ENCODE measurements around the gene GOLGA1.

Gene GOLGA1

GRCh38 chr9:124913378-124913777, 27.5 kb downstream of the GOLGA1 start:
- Mint-ChIP-seq H3K4me3 (no peak overlapping the region), H3K27me3 (ENCODE audit: low read depth) (no peaks in the 10 kb centered on the region), H3K27ac (no peak overlapping the region), H3K36me3 (ENCODE audit: low read depth) (peaks cover 28% of the 10 kb centered on the region), H3K4me1 (ENCODE audit: low read depth) (no peaks in the 10 kb centered on the region), H3K9me3 (no peaks in the 10 kb centered on the region)
- DNase-seq (ENCODE audit: low spot score), result no peak

- H3K4me1 Mint-ChIP-seq (ENCODE audit: low read depth), result no peaks in the 10 kb centered on the region
- no peak for DNase-seq (ENCODE audit: low spot score)
- H3K36me3 Mint-ChIP-seq (ENCODE audit: low read depth), result peaks cover 28% of the 10 kb centered on the region
- no peaks in the 10 kb centered on the region for H3K27me3 Mint-ChIP-seq (ENCODE audit: low read depth)
- no peak overlapping the region for H3K27ac Mint-ChIP-seq
- H3K9me3 Mint-ChIP-seq, result no peaks in the 10 kb centered on the region
- no peak overlapping the region for H3K4me3 Mint-ChIP-seq
Observed at GRCh38 chr9:124911766-124912165, 29.1 kb downstream of the GOLGA1 start.

- DNase-seq (ENCODE audit: low spot score), result no peak
- no peak overlapping the region for H3K27ac Mint-ChIP-seq
- H3K36me3 Mint-ChIP-seq (ENCODE audit: low read depth), result peaks cover 25% of the 10 kb centered on the region
- no peaks in the 10 kb centered on the region for H3K4me1 Mint-ChIP-seq (ENCODE audit: low read depth)
- H3K9me3 Mint-ChIP-seq, result no peaks in the 10 kb centered on the region
- no peak overlapping the region for H3K4me3 Mint-ChIP-seq
- H3K27me3 Mint-ChIP-seq (ENCODE audit: low read depth), result no peaks in the 10 kb centered on the region
Observed at GRCh38 chr9:124908098-124908497, 32.8 kb downstream of the GOLGA1 start.

GRCh38 chr9:124906966-124907365, 33.9 kb downstream of the GOLGA1 start:
- H3K27ac Mint-ChIP-seq, result no peak overlapping the region

GRCh38 chr9:124899845-124900244, 41.0 kb downstream of the GOLGA1 start:
- H3K4me3 Mint-ChIP-seq, result no peak overlapping the region
- no peak for DNase-seq (ENCODE audit: low spot score)
- H3K9me3 Mint-ChIP-seq, result no peaks in the 10 kb centered on the region
- no peaks in the 10 kb centered on the region for H3K27me3 Mint-ChIP-seq (ENCODE audit: low read depth)
- H3K4me1 Mint-ChIP-seq (ENCODE audit: low read depth), result peaks cover 6% of the 10 kb centered on the region
- H3K27ac Mint-ChIP-seq, result no peak overlapping the region
- H3K36me3 Mint-ChIP-seq (ENCODE audit: low read depth), result peaks cover 23% of the 10 kb centered on the region

More at GRCh38 chr9:124906966-124907365, 33.9 kb downstream of the GOLGA1 start:
- no peaks in the 10 kb centered on the region for H3K4me1 Mint-ChIP-seq (ENCODE audit: low read depth)
- H3K4me3 Mint-ChIP-seq, result no peak overlapping the region
- no peaks in the 10 kb centered on the region for H3K27me3 Mint-ChIP-seq (ENCODE audit: low read depth)
- H3K36me3 Mint-ChIP-seq (ENCODE audit: low read depth), result peaks cover 26% of the 10 kb centered on the region
- no peaks in the 10 kb centered on the region for H3K9me3 Mint-ChIP-seq
- DNase-seq (ENCODE audit: low spot score), result no peak

GRCh38 chr9:124897570-124898460, 43.1 kb downstream of the GOLGA1 start:
- H3K9me3 Mint-ChIP-seq, result no peaks in the 10 kb centered on the region
- no peak overlapping the region for H3K27ac Mint-ChIP-seq
- DNase-seq (ENCODE audit: low spot score), result no peak
- H3K4me1 Mint-ChIP-seq (ENCODE audit: low read depth), result peaks cover 8% of the 10 kb centered on the region
- peaks cover 26% of the 10 kb centered on the region for H3K36me3 Mint-ChIP-seq (ENCODE audit: low read depth)
- H3K4me3 Mint-ChIP-seq, result no peak overlapping the region
- no peaks in the 10 kb centered on the region for H3K27me3 Mint-ChIP-seq (ENCODE audit: low read depth)

GRCh38 chr9:124894741-124895170, 46.1 kb downstream of the GOLGA1 start:
- Mint-ChIP-seq H3K4me3 (no peak overlapping the region), H3K9me3 (no peaks in the 10 kb centered on the region), H3K27ac (peak overlapping the region; percentile 13), H3K4me1 (ENCODE audit: low read depth) (peaks cover 8% of the 10 kb centered on the region), H3K27me3 (ENCODE audit: low read depth) (no peaks in the 10 kb centered on the region), H3K36me3 (ENCODE audit: low read depth) (peaks cover 35% of the 10 kb centered on the region)
- DNase-seq (ENCODE audit: low spot score), result no peak

GRCh38 chr9:124894035-124894740, 46.7 kb downstream of the GOLGA1 start:
- Mint-ChIP-seq H3K4me3 (no peak overlapping the region), H3K27me3 (ENCODE audit: low read depth) (no peaks in the 10 kb centered on the region), H3K9me3 (no peaks in the 10 kb centered on the region), H3K4me1 (ENCODE audit: low read depth) (peaks cover 8% of the 10 kb centered on the region), H3K27ac (no peak overlapping the region), H3K36me3 (ENCODE audit: low read depth) (peaks cover 35% of the 10 kb centered on the region)
- DNase-seq (ENCODE audit: low spot score), result no peak

- Mint-ChIP-seq H3K36me3 (ENCODE audit: low read depth) (peaks cover 32% of the 10 kb centered on the region), H3K27ac (no peak overlapping the region), H3K27me3 (ENCODE audit: low read depth) (no peaks in the 10 kb centered on the region), H3K4me3 (no peak overlapping the region), H3K9me3 (no peaks in the 10 kb centered on the region), H3K4me1 (ENCODE audit: low read depth) (peaks cover 4% of the 10 kb centered on the region)
- no peak for DNase-seq (ENCODE audit: low spot score)
Observed at GRCh38 chr9:124890179-124890578, 50.7 kb downstream of the GOLGA1 start.

- no peaks in the 10 kb centered on the region for H3K27me3 Mint-ChIP-seq (ENCODE audit: low read depth)
- H3K36me3 Mint-ChIP-seq (ENCODE audit: low read depth), result peaks cover 29% of the 10 kb centered on the region
Observed at GRCh38 chr9:124889006-124889405, 51.9 kb downstream of the GOLGA1 start.

GRCh38 chr9:124887832-124888231, 53.1 kb downstream of the GOLGA1 start:
- H3K9me3 Mint-ChIP-seq, result no peaks in the 10 kb centered on the region
- H3K27ac Mint-ChIP-seq, result no peak overlapping the region

More at GRCh38 chr9:124889006-124889405, 51.9 kb downstream of the GOLGA1 start:
- no peaks in the 10 kb centered on the region for H3K9me3 Mint-ChIP-seq
- H3K4me3 Mint-ChIP-seq, result no peak overlapping the region
- no peak overlapping the region for H3K27ac Mint-ChIP-seq
- H3K4me1 Mint-ChIP-seq (ENCODE audit: low read depth), result no peaks in the 10 kb centered on the region
- no peak for DNase-seq (ENCODE audit: low spot score)

GRCh38 chr9:124886866-124887492, 53.9 kb downstream of the GOLGA1 start:
- Mint-ChIP-seq H3K4me1 (ENCODE audit: low read depth) (no peaks in the 10 kb centered on the region), H3K27me3 (ENCODE audit: low read depth) (no peaks in the 10 kb centered on the region), H3K27ac (no peak overlapping the region), H3K36me3 (ENCODE audit: low read depth) (peaks cover 27% of the 10 kb centered on the region), H3K4me3 (no peak overlapping the region), H3K9me3 (no peaks in the 10 kb centered on the region)
- DNase-seq (ENCODE audit: low spot score), result no peak

More at GRCh38 chr9:124887832-124888231, 53.1 kb downstream of the GOLGA1 start:
- Mint-ChIP-seq H3K4me3 (no peak overlapping the region), H3K36me3 (ENCODE audit: low read depth) (peaks cover 27% of the 10 kb centered on the region), H3K4me1 (ENCODE audit: low read depth) (no peaks in the 10 kb centered on the region), H3K27me3 (ENCODE audit: low read depth) (no peaks in the 10 kb centered on the region)
- DNase-seq (ENCODE audit: low spot score), result no peak

- Mint-ChIP-seq H3K4me3 (no peak overlapping the region), H3K36me3 (ENCODE audit: low read depth) (peaks cover 29% of the 10 kb centered on the region), H3K27ac (no peak overlapping the region), H3K4me1 (ENCODE audit: low read depth) (no peaks in the 10 kb centered on the region), H3K9me3 (no peaks in the 10 kb centered on the region), H3K27me3 (ENCODE audit: low read depth) (no peaks in the 10 kb centered on the region)
- DNase-seq (ENCODE audit: low spot score), result no peak
Observed at GRCh38 chr9:124886461-124886860, 54.4 kb downstream of the GOLGA1 start.

- peaks cover 23% of the 10 kb centered on the region for H3K36me3 Mint-ChIP-seq (ENCODE audit: low read depth)
- DNase-seq (ENCODE audit: low spot score), result no peak
- H3K27ac Mint-ChIP-seq, result no peak overlapping the region
- no peaks in the 10 kb centered on the region for H3K9me3 Mint-ChIP-seq
- H3K4me1 Mint-ChIP-seq (ENCODE audit: low read depth), result no peaks in the 10 kb centered on the region
- no peak overlapping the region for H3K4me3 Mint-ChIP-seq
- H3K27me3 Mint-ChIP-seq (ENCODE audit: low read depth), result no peaks in the 10 kb centered on the region
Observed at GRCh38 chr9:124885551-124885950, 55.3 kb downstream of the GOLGA1 start.
